Measurements from ENCODE around the gene CSRNP2.

Gene CSRNP2

DNA sequence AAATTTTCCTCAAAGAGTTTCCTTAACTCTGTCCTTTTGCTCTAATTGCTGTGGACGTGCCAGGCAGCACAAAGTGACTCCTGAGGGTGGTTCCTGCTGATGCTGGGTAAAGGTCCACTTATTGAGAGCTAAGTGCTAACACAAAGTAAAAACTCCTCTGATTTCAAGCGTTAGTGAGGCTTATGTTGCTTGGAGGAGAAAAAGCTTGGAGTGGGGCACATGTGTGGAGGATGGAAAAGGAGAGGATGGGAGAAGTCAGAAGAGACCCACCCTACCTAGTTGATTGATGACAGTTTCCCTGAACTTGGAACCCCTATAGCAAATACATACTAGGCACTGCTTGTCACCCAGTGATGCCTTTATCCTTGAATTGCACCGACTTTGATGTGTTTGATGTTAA lies 47.1 kb downstream of the CSRNP2 start:
- no peaks in the 10 kb centered on the region for H4K20me1 ChIP-seq
- no peak overlapping the region for H3K9ac ChIP-seq
- no peaks in the 10 kb centered on the region for H3K36me3 ChIP-seq
- H3K4me3 ChIP-seq: no peak overlapping the region
- H3K4me2 ChIP-seq: no peak overlapping the region
- no peaks in the 10 kb centered on the region for H3K27me3 ChIP-seq
- no peak for TF ChIP-seq Cebpa-rat (IDR thresholded peaks at IDR 0.05)
- no peak overlapping the region for H3K27ac ChIP-seq
- H3K9me3 ChIP-seq: no peaks in the 10 kb centered on the region
- H3K4me1 ChIP-seq: no peaks in the 10 kb centered on the region

- no peaks in the 10 kb centered on the region for H3K27me3 ChIP-seq
- H3K36me3 ChIP-seq: no peaks in the 10 kb centered on the region
- no peak overlapping the region for H3K27ac ChIP-seq
- no peak overlapping the region for H3K4me3 ChIP-seq
- no peaks in the 10 kb centered on the region for H3K4me1 ChIP-seq
- no peaks in the 10 kb centered on the region for H3K9me3 ChIP-seq
- TF ChIP-seq Cebpa-rat (IDR thresholded peaks at IDR 0.05): no peak
- no peak overlapping the region for H3K9ac ChIP-seq
- no peak overlapping the region for H3K4me2 ChIP-seq
- H4K20me1 ChIP-seq: no peaks in the 10 kb centered on the region
Observed at GRCh38 chr12:51033457-51034089, 49.8 kb downstream of the CSRNP2 start.

DNA sequence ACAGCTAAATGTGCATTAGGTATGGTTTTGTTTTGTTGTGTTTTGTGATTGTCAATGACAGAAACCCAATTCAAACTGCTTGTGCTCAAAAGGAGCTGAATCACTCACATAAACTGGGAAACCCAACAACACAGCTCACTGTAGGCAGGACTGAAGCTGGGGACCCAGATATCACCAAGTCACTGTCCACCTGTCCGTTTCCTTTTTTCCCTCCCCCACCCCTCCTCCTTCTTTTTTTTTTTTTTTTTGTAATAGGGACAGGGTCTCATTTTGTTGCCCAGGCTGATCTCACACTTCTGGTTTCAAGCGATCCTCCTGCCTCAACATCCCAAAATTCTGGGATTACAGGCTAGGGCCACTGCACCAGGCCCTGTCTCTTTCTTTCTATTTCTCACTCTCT lies 50.3 kb downstream of the CSRNP2 start:
- Histone ChIP-seq H3K4me3 (no peak overlapping the region), H3K27ac (no peak overlapping the region), H3K4me1 (no peaks in the 10 kb centered on the region), H4K20me1 (no peaks in the 10 kb centered on the region), H3K36me3 (no peaks in the 10 kb centered on the region), H3K9ac (no peak overlapping the region), H3K9me3 (no peaks in the 10 kb centered on the region), H3K27me3 (no peaks in the 10 kb centered on the region), H3K4me2 (no peak overlapping the region)
- TF ChIP-seq Cebpa-rat (IDR thresholded peaks at IDR 0.05): no peak

GRCh38 chr12:51028813-51029150 lies 54.6 kb downstream of the CSRNP2 start:
- Histone ChIP-seq H3K27ac (no peak overlapping the region), H3K4me1 (peaks cover 21% of the 10 kb centered on the region), H3K4me3 (no peak overlapping the region), H3K9ac (no peak overlapping the region), H3K4me2 (no peak overlapping the region), H3K36me3 (no peaks in the 10 kb centered on the region), H3K9me3 (no peaks in the 10 kb centered on the region), H4K20me1 (peaks cover 10% of the 10 kb centered on the region; the same call in 1 of the 2 replicates), H3K27me3 (no peaks in the 10 kb centered on the region)
- no peak for TF ChIP-seq Cebpa-rat (IDR thresholded peaks at IDR 0.05)

DNA sequence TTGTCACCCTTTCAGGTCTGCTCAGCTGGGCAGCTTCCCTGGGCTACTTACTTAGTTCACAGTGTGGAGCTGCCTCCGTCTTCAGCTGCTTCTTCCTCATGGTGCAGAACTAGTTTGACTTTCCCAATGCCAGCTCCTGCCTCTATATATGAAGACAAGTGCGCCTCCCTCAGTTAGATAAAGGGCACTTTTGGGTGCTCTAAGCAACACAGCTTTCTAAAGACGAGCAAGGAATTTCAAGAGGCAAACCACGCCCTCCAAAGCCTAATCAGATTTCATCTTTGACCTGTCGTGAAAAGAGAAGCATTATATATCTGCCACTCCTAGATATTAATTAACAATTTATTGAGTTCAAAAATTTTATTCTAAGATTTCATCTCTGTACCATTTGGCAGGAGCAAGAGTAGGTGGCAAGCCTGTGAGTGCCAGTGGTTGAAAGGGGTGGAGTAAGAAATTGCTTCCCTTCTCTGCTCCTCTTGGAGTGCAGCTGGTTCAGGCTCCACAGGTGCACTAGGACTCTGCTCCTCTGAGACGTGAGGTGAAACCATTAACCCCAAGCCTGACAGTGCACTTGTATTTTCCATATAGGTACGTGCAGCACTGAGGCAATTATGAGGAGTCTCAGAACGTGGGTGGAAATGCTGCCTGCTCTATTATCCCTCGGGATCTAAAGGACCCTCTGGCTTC lies 55.1 kb downstream of the CSRNP2 start:
- no peak overlapping the region for H3K27ac ChIP-seq
- H3K9ac ChIP-seq: no peak overlapping the region
- H4K20me1 ChIP-seq: peaks cover 13% of the 10 kb centered on the region; the same call in 1 of the 2 replicates
- no peak for TF ChIP-seq Cebpa-rat (IDR thresholded peaks at IDR 0.05)
- H3K27me3 ChIP-seq: no peaks in the 10 kb centered on the region
- no peaks in the 10 kb centered on the region for H3K36me3 ChIP-seq
- peaks cover 21% of the 10 kb centered on the region for H3K4me1 ChIP-seq
- H3K4me2 ChIP-seq: no peak overlapping the region
- no peak overlapping the region for H3K4me3 ChIP-seq
- H3K9me3 ChIP-seq: no peaks in the 10 kb centered on the region

- H3K9ac ChIP-seq: no peak overlapping the region
- H3K27ac ChIP-seq: no peak overlapping the region
- no peak overlapping the region for H3K4me2 ChIP-seq
- H3K4me3 ChIP-seq: no peak overlapping the region
- H3K9me3 ChIP-seq: no peaks in the 10 kb centered on the region
- H3K27me3 ChIP-seq: no peaks in the 10 kb centered on the region
- no peaks in the 10 kb centered on the region for H3K36me3 ChIP-seq
- TF ChIP-seq Cebpa-rat (IDR thresholded peaks at IDR 0.05): no peak
- H4K20me1 ChIP-seq: peaks cover 13% of the 10 kb centered on the region; the same call in 1 of the 2 replicates
- peaks cover 23% of the 10 kb centered on the region for H3K4me1 ChIP-seq
Observed at GRCh38 chr12:51027342-51027835, 56.0 kb downstream of the CSRNP2 start.

DNA sequence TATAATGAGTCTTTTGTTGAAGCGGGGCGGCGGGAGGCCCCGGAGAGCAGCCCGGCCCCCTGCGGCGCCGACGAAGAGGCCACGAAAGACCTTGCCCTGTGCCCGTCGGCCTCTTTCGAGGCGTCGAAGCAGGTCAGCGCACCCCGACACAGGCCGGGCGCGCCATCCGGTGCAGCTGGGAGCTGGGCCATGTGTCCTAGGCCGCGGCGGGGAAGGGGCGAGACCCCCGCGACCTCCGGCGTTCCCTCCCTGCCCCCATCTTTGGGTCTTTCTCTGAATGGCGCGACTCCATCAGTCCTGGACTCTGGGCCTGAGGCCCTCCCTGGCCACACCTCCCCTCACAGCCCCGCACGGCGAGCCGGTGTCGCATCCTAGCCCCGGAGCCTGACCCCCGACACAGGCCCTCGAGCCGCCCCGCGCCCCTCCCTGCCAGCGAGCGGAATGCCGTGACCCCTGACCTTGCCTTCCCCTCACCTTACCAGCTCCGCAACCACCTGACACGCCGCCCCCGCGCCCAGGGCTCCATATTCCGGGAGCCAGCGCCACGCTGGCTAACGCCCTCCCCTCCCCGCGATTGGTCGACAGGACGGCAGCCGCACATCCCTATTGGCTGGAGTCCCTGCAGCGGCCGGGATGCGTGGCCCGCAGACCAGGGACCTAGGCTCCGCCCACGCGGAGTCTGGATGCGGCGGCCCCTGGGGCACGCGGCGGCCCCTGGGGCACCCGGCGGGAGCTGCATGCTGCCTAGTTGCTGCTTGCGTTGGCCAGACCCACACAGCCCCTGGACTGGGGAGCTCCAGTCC lies 57.4 kb downstream of the CSRNP2 start, which contains the start of gene SLC11A2:
Gene SLC11A2 (minus strand): TSS at position 549 of the 803 bp plus-strand sequence. CDS start 15,656 bp downstream, outside the sequence.
- no peaks in the 10 kb centered on the region for H3K9me3 ChIP-seq
- H3K27me3 ChIP-seq: no peaks in the 10 kb centered on the region
- peaks cover 37% of the 10 kb centered on the region for H3K4me1 ChIP-seq
- peak within 1 kb of the TSS; percentile 89 for H3K9ac ChIP-seq
- peak within 1 kb of the TSS; percentile 89 for H3K4me2 ChIP-seq
- H3K27ac ChIP-seq: peak within 1 kb of the TSS; percentile 86
- no peaks in the 10 kb centered on the region for H3K36me3 ChIP-seq
- H4K20me1 ChIP-seq: peaks cover 27% of the 10 kb centered on the region
- no peak for TF ChIP-seq Cebpa-rat (IDR thresholded peaks at IDR 0.05)
- peak within 1 kb of the TSS; percentile 89 for H3K4me3 ChIP-seq

GRCh38 chr12:51025338-51025835 lies 58.0 kb downstream of the CSRNP2 start:
- Histone ChIP-seq H3K4me2 (peak overlapping the region; percentile 89), H3K27ac (peak overlapping the region; percentile 86), H3K36me3 (no peaks in the 10 kb centered on the region), H3K9ac (peak overlapping the region; percentile 89), H3K4me3 (peak overlapping the region; percentile 89), H3K4me1 (peaks cover 43% of the 10 kb centered on the region), H3K27me3 (no peaks in the 10 kb centered on the region), H4K20me1 (peaks cover 33% of the 10 kb centered on the region), H3K9me3 (no peaks in the 10 kb centered on the region)
- no peak for TF ChIP-seq Cebpa-rat (IDR thresholded peaks at IDR 0.05)

DNA sequence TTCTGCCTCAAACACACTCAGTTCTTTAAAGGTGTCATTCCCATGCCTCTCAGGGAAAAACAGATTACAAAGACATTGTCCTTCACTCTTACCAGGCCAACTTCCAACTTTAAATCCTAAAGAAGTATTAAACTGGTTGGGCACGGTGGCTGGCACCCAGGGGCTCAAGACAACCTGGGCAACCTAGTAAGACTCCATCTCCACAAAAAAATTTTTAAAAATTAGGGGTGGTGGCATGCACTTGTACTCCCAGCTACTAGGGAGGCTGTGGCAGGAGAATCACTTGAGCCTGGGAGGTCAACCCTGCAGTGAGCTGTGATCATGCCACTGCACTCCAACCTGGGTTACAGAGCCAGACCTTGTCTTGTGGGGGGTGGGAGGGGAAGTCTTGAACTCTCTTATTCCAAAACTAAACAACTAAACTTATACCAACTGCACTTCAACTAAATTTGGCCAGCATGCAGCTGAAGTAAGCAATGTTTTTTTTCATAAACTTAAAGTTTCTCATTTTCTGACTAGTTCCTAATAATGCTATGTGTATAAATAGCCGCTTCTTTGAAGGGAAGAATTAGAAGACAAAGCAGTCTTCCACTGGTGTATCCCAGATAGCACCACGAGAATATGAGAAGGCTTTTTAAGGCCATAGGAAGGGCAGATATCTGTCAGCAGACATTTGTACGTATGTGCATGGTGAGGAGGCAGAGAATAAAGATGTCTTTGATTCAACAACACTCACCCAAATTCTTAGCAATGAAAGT lies 59.6 kb downstream of the CSRNP2 start:
- no peaks in the 10 kb centered on the region for H3K27me3 ChIP-seq
- no peaks in the 10 kb centered on the region for H3K36me3 ChIP-seq
- H3K9ac ChIP-seq: no peak overlapping the region
- H3K27ac ChIP-seq: no peak overlapping the region
- H3K4me1 ChIP-seq: peaks cover 52% of the 10 kb centered on the region
- no peak overlapping the region for H3K4me3 ChIP-seq
- no peak for TF ChIP-seq Cebpa-rat (IDR thresholded peaks at IDR 0.05)
- H3K9me3 ChIP-seq: no peaks in the 10 kb centered on the region
- peaks cover 47% of the 10 kb centered on the region for H4K20me1 ChIP-seq
- H3K4me2 ChIP-seq: peak overlapping the region; percentile 89

Data from BLaER1 (cell line).